D721Med (cell line): ENCODE results near the gene MECP2.

Experiments used
- DNase-seq: peaks from one replicate; pipeline ENCODE4 v3.0.0; 2011; ENCODE audit warnings: low spot score; ENCODE audit not compliant: insufficient read length
- FAIRE-seq: peaks from 2 replicates; lab custom pipeline; 2011; peaks lifted over from hg19 to GRCh38; lab: Jason Lieb, UNC
- CTCF ChIP-seq: IDR thresholded peaks from 2 replicates; pipeline ENCODE4 v1.5.1; 2012; ENCODE audit warnings: mild to moderate bottlenecking, control low read depth; ENCODE audit not compliant: insufficient read depth; ENCODE audit errors: missing control alignments

The MECP2 gene

DNA sequence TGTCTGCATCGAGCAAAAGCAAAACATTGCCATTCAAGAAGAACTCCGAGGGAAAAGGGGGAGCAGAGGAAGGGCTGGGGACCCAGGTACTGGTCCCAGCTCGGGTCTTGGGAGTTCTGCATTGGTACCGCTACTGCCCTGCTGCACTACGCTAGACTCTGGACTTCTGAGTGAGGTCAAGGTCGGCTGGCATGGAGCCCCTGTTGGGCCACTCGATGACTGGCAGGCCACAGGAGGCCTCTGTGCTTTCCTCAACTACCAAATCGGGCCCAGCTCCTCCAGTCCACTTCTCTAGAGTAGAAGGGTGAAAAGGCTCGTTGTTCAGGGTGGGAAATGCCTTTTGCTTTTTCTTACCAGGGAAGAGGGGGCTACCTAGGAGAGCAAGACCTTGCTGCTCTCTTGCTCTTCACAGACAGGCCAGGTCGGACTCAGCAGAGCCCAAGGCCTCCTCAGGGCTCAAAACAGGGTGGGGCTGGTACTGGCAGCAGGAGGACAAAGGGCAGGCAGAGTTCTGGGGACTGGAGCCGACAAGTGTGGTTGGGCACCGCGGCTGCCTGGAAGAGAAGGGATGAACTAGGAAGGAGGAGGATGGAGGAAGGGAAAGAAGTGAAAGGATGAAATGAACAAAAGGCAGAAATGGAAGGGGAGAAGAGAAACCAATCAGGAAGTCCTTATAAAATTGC lies 68.9 kb downstream of the MECP2 start:
- no peak for TF ChIP-seq CTCF

GRCh38 chrX:154027986-154028385 lies 69.5 kb downstream of the MECP2 start:
- no peak for DNase-seq
- no peak for TF ChIP-seq CTCF
- no peak for FAIRE-seq

More for the DNA sequence above, 68.9 kb downstream of the MECP2 start:
- DNase-seq: no peak
- no peak for FAIRE-seq

GRCh38 chrX:154027022-154027402 lies 70.5 kb downstream of the MECP2 start:
- no peak for FAIRE-seq
- DNase-seq: no peak
- no peak for TF ChIP-seq CTCF

GRCh38 chrX:154026136-154027021 lies 71.1 kb downstream of the MECP2 start:
- DNase-seq: no peak
- no peak for FAIRE-seq
- TF ChIP-seq CTCF: no peak

GRCh38 chrX:154025230-154025629 lies 72.3 kb downstream of the MECP2 start:
- FAIRE-seq (no peak), DNase-seq (no peak)
- TF ChIP-seq CTCF: no peak

GRCh38 chrX:154024271-154024670 lies 73.2 kb downstream of the MECP2 start:
- no peak for FAIRE-seq
- TF ChIP-seq CTCF: no peak

More at GRCh38 chrX:154024271-154024670, 73.2 kb downstream of the MECP2 start:
- DNase-seq: no peak
